ENCODE results near the gene KIAA0319L.
A peak's percentile ranks its signal among the peaks of the same experiment; 100 is the strongest.
"Not testable (repeated sequence)": the region's sequence is repeated elsewhere in the genome, so short reads cannot be mapped to it uniquely, and the experiment has no call there.

The KIAA0319L gene

DNA sequence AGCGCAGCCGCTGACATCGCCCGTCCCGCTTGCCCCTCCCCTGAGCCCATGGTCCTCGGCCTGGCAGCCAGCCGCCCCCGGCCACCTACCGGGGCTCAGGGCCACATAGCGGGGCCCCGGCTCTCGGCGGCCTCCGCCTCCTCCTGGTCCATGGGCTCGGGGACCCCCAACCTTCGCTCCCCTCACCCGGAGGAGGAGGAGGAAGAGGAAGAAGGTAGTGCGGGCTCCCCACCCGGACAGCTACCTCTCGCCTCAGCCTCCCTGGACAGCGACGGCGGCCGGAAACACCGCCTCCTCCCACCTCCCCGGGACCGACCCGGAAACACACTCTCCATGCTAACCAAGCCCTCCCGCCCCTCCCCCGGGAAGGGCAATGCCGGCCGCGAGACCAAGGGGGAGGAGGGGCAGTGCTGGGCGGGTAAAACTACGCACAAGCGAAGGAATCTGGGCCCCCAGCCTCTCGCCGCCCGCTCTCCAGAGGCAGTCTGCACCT, at the start of gene KIAA0319L:
KIAA0319L (minus strand) TSS at position 286 of the 493 bp plus-strand sequence. CDS start 2,912 bp downstream, outside the sequence.
- peak; percentile 90 for DNase-seq

DNA sequence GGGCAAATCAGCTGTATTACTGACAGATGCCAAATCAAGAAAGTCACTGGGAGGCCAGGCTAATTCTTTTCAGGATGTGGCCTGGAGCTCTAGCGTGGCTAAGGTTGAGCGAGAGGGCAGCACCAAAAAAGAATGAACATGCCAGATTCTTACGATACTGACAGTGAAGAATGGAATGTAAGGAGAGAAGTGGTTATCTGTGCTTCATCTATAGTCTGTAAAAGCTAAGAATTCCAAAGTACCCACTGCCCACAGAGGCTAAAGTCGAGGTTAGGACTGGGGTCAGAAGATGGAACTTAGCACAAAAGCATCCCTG, 48.6 kb upstream of the KIAA0319L start:
- DNase-seq: no peak

DNA sequence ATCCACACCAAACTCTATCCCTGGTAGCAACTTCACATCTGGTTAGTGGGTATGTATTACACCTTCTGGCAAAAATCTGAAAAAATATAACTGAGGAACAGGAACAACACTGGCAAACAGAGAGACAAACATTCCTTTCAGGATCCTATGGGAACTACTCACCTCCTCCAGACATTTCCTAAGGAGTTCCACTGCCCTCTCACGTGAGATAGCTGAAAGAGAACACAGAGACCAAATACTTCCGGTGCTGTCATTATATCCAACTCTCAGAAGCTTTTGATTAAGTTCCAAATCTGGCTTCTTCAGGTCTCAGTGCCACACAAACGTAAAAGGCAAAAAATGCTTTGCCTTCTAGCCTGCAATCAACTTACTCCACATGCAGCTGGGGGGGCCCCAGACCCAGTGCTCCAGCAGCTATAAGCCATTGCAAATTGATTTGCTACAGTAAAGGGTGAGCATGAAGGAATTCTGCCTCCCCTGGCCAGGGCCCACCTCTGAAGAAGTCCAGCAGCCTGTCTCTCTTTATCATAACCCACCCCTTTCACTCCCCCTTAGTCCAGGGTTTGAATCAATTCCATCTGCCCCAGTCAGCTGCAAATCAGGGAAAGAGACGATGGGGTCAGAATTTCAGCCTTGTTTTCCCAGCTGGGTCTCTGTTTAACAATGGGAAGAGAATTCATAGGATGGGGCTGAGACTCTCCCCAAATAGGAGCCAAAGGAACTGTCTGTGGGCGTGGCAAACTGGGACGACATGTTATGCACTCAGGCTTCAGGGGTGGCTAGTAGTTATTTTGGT, 48.1 kb upstream of the KIAA0319L start:
- no peak for DNase-seq

DNA sequence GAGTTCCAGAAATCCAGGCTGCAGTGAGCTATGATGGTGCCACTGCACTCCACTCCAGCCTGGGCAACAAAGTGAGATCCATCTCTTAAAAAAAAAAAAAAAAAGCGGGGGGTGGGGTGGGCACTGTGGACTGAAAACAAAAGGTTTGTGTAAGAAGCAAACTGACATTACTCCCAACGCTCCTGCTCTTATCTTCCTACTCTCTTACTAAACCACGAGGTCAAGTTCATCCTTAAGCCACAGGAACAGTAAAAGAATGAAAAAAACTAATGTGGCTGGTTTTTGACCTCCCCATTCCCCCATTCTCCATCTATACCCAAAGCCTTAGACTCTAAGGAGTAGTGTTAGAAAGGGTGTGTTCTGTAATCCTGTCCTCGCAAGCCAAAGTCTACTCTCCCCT, 46.7 kb upstream of the KIAA0319L start:
- no peak for DNase-seq

GRCh38 chr1:35603468-35603867, 46.3 kb upstream of the KIAA0319L start:
- no peak for DNase-seq

DNA sequence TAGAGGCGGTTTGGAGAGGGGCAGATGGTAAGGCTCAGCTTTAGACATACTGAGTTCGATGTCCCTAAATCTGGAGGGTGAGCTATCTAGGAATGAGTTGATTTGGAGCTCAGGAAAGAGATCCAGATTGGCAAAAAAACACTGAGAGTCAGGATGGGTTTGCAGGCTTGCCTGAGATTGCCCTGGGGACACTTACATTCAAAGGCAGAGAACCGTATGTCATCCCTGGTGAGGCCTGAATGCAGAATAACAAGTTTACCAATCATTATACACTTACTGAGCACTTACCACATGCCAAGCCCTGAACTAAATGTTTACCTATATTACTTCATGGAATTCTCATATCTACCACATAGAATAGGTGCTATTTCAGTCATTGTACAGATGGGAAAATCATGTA, 43.4 kb upstream of the KIAA0319L start:
- DNase-seq: no peak

- no peak for DNase-seq
Measured at GRCh38 chr1:35599411-35599810, 42.2 kb upstream of the KIAA0319L start.

DNA sequence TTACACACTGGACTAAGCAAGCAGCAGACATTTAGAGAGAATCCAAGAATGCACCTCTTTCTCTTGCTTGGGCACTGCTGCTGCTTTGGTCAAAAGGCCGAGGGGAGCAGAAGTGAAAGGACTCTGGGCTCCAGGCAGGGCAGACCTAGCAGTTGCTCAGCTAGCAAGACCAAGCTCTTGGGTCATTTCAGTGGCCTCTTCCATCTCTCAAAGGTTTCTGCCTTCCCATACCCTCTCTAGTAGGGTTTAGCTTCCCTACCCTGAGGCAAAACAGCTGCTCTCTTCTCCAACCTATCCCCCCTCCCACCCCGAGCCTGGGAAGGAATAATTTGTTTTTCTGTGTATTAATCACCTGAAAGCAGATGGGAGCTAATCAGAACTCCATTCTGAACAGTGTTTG, 41.7 kb upstream of the KIAA0319L start:
- DNase-seq: no peak

- DNase-seq: no peak
Measured at GRCh38 chr1:35597870-35598269, 40.7 kb upstream of the KIAA0319L start.

- no peak for DNase-seq
Measured at GRCh38 chr1:35595684-35596083, 38.5 kb upstream of the KIAA0319L start.

- DNase-seq: no peak
Measured at GRCh38 chr1:35594005-35594760, 37.0 kb upstream of the KIAA0319L start.

DNA sequence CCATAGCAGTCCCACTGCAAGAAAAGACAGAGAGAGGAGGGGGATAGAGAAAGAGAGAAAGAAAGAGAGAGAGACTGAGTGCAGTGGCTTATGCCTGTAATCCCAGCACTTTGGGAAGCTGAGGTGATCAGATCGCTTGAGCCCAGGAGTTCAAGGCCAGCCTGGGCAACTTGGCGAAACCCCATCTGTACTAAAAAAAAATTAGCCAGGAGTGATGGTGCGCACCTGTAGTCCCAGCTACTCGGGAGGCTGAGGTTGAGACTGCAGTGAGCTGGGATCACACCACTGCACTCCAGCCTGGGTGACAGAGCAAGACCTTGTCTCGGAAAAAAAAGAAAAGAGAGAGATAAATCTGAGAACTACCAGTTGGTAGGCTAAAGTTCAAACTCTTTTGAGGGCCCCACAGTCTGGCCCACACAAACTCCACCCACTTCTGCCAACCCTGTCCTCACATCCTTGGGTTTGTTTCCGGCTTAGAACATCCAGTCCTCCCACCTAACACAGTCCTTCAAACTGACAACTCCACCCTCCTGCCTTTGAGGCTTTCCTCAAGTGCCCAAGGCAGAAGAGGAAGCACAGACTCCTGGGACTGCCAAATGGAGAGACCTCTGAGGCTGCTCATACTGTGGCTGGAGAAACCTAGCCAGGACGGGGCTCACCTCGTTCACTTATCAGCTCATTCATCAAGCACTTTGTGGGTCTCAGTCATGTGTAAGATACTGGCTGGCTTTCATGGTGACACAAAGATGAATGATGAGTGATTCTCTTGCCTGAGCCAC, 36.0 kb upstream of the KIAA0319L start:
- no peak for DNase-seq

DNA sequence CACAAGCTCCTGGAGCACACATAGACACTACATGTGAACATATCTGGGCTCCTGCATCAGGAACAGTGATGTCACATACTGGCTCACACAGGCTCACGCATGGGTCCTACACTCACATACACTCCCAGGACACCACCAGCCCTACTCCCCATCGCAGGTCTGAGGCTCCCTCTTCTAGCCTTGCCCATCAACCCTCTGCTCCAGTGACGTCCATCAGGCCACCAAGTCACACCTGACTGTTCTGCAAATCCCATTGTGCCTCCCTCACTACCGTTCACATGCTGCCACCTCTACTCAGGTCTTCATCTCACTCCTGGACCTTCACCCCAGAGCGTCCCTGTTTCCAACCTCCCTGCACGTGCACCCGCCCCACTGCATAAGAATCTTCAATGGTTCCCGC, 34.0 kb upstream of the KIAA0319L start:
- DNase-seq: no peak

DNA sequence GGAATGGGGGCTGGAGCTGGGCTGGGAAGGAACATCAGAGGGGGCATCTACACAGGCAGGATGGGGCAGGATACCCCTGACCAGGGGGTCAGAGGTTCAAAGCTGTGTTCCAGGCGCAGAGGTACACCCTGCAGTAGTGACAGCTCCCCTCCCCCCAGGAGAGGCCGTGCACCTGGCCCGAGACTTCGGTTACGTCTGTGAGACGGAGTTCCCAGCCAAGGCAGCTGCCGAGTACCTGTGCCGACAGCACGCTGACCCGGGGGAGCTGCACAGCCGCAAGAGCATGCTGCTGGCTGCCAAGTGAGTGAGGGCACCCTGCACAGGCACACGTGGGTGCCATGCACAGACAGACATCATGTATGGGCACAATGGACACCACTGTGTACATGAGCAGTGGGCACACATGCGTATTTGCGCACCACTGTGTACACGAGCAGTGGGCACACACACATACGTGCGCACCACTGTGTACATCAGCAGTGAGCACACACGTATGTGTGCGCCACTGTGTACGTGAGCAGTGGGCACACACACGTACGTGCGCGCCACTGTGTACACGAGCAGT, 33.4 kb upstream of the KIAA0319L start:
- no peak for DNase-seq

DNA sequence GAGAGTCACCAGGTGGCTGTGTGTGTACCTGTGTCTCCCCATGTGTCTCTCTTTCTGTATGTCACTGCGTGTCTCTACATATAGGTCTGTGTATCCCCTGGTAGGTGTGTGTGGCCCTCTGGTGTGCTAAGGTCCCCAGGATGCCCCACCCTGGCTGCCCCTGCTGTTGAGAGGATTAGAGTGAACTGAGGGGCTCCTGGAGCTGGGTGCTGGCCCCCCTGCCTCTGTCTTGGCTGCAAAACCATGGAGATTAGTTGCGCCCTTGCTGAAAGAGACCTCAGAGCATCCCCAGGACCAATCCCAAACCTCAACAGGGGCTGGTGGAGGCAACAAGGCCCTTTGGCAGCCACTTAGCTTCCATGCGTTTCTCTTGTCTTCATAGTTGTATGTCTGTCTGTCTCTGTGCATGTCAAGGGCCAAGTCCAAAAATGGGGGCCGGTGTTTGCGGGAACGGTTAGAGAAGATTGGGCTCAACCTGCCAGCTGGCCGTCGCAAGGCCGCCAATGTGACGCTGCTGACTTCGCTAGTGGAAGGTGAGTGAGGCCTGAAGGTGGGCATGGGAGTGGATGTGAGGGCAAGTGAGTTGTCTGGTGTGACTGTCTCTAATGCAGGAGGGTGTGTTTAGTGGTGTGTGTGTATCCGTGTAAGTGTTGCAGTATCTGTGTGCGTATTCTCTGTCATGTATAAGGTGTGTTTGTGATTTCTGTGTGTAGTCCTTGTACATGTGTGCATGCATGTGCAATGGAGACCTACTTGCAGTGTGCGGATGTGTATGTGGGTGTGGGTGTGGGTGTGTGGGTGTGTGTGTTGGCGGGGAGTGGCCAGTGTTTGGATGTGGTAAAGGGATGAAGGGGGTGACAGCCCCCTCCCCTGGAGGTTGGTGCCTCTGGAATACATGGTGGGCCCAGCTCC, 32.6 kb upstream of the KIAA0319L start:
- no peak for DNase-seq

- no peak for DNase-seq
Measured at GRCh38 chr1:35588197-35588910, 31.2 kb upstream of the KIAA0319L start.

GRCh38 chr1:35587736-35588135, 30.5 kb upstream of the KIAA0319L start:
- no peak for DNase-seq

DNA sequence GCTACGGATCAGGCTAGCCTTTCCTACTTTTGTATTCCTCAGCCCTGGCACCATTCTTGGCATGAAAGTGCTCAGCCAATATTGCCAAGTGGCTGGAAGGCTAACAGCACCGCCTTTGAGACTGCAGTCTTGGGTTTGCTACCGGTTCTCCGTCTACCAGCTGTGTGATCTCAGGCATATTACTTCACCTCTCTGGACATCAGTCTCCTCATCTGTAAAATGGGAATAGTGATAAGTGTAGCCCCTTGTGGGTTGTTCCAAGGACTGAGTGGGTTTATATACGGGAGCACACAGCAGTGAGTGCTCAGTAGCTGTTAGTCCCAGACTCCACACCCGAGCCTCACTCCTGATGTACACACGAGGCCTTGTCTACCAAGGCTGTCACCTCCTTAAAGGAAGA, 29.6 kb upstream of the KIAA0319L start:
- no peak for DNase-seq

DNA sequence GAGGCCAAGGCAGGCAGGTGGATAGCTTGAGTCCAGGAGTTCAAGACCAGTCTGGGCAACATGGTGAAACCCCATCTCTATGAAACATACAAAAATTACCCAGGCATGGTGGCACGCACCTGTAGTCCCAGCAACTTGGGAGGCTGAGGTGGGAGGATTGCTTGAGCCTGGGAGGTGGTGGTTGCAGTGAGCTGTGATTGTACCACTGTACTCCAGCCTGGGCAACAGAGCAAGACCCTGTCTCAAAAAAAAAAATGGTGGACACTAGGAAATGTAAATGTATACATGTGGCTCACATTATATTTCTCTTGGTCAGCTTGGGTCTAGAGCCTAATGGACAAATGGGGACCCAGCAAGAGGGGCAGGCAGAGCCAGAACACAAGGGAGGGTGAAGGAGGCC, 28.6 kb upstream of the KIAA0319L start:
- not testable (repeated sequence) for DNase-seq

GRCh38 chr1:35585281-35585680, 28.1 kb upstream of the KIAA0319L start:
- no peak for DNase-seq

GRCh38 chr1:35581621-35582020, 24.4 kb upstream of the KIAA0319L start:
- DNase-seq: not testable (repeated sequence)

Data from SHP77 treated with DMSO at 0.1 percent for 48 hours (cell line).